ENCODE measurements around the gene AK9.
A peak's percentile ranks its signal among the peaks of the same experiment; 100 is the strongest.

Gene AK9

DNA sequence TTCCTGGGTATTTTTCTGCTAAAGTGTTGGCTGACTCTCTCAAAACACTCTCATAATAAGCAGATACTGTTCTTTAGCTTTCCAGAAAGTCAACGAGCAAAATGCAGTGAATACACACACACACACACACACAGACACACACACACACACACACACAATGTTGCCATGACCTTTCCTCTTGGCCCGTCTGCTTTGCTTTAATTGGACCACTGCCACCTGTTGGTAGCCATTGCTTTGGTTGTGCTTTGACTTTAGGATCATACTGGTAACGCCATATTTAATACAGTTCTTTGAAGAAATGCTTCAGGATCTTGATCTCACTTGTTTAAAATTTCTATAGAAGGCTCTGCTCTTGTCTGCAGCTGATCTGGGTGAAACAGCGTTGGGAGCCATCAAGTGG, 4.5 kb upstream of the AK9 start:
- DNase-seq: no peak

DNA sequence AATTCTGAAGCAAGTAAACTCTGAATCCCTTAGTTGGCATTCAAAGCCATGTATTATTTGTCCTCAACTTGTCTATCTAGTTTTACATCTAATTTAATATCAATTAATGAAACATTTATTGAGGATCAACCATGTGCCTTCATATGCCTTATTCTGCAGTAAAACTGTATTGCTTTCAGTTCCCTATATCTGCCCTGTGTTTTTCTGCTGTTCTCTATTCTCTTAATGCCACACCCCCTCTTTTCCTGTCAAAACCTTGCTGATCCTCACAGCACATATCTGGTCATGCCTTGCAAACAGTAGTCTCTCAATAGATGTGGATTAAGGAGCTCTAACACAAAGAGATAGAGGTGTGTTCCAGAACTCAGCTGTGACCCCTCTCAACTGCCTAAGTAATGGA, 2.1 kb upstream of the AK9 start:
- DNase-seq: no peak

DNA sequence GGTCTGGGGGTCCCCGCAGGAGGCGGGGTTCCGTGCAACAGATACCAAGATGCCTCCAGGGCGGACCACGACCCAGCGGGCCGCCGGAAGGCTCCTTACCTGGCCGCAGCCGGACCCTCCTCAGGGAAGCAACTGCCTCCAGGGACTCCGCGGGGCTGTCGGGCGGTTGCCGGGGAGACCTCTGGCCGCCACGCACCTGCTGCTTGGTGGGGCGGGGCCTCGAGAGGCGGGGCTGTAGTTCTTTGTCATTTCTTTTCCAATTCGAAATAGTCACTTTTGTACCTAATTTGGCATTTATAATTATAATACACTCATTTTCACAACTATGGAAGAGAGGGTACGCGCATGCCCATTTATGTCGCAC, 647 bp downstream of the AK9 start:
- peak; percentile 73 for DNase-seq

DNA sequence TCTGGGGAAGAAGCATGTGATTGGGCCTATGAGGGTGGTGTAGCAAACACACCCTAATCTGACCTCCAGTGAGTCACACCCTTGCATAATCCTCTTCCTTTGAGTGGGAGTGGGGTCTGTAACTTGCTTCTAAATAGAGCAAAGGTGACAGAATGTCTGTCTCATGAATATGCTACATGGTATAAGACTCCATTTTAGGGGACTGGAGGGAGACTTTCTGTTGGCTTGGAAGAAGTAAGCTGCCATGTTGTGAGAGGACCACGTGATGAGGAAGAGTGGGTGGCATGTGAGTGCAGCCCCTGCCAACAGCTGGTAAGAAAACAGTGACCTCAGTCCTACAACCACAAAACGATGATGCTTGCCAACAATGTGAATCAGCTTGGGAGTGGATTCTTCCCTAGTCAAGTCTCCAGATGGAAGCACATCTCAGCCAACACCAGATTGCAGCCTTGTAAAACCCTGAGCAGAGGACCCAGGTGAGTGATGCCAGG, 3.7 kb downstream of the AK9 start:
- no peak for DNase-seq

DNA sequence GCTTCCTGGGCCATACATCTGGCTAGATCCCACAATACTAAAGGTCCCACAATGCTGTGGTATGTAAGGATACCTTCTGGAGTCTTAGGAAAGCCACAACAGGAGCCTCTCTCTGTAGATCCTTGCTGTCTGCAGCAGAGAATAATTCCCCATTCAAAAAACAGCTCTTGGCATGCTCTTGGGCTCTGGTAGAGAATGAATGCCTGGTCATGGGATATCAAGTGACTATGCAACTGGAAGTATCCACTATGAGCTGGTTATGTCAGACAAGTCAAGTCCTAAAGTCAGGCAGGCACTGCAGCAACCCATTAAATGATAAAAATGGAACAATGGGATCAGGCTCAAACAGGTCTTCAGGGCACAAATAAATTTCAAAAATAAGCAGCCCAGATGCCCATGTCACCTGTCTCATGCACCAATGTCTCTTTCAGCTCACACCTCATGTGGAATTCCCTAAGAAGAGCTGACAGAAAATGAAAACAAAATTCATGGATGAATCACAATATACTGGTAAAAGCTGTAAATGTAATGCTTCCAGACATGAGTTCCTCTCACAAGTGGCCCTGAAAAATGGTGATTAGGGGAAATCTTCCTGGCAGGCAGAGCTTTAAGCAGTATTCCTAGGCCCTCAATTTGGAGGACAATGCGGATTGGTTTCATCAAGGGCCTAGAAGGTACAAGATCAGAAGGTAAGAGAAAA, 4.3 kb downstream of the AK9 start:
- no peak for DNase-seq

DNA sequence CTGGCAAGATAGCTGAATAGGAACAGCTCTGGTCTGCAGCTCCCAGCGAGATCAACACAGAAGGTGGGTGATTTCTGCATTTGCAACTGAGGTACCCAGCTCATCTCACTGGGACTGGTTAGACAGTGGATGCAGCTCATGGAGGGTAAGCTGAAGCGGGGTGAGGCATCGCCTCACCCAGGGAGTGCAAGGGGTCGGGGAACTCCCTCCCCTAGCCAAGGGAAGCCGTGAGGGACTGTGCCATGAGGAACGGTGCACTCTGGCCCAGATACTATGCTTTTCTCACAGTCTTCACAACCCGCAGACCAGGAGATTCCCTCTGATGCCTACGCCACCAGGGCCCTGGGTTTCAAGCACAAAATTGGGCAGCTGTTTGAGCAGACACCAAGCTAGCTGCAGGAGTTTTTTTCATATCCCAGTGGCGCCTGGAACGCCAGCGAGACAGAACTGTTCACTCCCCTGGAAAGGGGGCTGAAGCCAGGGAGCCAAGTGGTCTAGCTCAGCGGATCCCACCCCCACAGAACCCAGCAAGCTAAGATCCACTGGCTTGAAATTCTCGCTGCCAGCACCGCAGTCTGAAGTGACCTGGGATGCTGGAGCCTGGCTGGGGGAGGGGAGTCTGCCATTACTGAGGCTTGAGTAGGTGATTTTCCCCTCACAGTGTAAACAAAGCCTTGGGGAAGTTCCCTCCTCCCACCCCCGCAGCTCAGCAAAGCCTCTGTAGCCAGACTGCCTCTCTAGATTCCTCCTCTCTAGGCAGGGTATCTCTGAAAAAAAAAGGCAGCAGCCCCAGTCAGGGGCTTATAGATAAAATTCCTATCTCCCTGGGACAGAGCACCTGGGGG, 12.1 kb downstream of the AK9 start:
- peak; percentile 32 for DNase-seq

DNA sequence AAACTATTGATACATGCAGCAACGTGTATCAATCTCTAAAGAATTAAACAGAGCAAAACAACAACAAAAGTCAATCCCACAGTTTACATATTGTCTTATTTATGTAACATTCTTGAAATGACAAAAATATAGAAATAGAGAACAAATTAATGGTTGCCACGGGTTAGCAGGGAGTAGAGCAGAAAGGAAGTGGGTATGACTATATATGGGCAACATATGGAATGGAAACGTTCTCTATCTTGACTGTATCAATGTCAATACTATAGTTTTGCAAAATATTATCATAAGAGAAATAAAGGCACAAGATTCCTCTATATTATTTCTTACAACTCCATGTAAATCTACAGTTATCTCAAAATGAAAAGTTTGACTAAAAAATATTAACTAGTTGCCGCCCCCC, 12.8 kb downstream of the AK9 start:
- DNase-seq: no peak

DNA sequence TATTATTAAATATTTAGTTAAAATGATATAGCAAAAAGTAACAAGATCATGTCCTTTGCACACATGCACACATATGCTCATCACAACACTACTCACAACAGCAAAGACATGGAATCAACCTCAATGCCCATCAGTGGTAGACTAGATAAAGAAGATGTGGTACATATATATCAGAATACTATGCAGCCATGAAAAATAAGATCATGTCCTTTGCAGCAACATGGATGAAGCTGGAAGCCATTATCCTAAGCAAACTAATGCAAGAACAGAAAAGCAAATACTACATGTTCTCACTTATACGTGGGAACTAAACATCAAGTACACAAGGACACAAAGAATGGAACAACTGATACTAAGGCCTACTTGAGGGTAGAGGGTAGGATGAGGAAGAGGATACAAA, 14.3 kb downstream of the AK9 start:
- no peak for DNase-seq

DNA sequence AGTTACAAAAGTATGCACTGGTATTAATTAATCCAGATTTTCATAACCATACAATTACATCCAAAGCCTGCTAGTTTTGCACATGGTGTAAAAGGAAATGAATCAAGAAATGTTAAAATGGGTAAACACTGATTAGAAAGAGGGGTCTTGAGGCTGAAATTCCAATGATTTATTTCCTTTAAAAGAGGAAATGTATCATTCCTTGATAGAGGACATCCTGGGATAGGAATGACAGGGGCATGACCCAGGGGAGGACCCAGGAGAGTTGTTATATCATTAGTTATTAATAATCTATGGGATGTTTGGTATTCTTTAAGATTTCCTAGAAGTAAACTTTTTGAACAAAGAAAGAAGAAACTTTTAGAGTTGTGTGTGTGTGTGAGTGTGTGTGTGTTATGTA, 18.2 kb downstream of the AK9 start:
- DNase-seq: no peak

DNA sequence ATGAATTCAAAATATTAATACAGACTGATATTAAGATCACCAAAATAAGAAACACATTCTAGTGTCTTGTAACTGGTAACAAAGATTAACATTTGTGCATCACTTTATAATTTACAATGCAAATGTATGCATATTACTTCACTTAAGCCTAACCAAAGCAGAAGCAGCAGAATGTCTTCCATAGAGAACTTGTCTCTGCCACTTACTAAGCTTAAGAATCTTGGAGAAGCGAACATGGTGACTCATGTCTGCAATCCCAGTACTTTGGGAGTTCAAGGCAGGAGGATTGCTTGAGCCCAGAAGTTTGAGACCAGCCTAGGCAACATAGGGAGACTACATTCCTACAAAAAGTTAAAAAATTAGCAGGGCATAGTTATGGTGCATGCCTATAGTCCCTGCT, 18.8 kb downstream of the AK9 start:
- no peak for DNase-seq

DNA sequence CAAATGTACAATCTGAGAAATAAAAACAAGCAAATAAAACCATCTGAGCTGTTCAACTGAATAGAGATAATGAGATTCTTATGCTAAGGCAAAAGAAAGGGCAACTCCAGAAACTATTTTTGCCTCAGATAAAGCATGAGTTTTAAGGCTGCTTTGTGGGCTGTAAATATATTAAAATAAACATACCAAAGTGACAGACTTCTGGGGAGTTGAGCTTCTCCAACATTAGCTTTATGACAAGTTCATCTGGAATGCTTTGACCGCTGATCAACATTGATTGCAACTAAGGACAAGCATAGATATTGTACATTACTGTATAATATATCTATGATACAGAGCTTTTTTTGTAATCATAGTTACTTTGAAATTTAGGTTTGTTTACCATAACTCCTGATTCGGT, 19.3 kb downstream of the AK9 start:
- no peak for DNase-seq

DNA sequence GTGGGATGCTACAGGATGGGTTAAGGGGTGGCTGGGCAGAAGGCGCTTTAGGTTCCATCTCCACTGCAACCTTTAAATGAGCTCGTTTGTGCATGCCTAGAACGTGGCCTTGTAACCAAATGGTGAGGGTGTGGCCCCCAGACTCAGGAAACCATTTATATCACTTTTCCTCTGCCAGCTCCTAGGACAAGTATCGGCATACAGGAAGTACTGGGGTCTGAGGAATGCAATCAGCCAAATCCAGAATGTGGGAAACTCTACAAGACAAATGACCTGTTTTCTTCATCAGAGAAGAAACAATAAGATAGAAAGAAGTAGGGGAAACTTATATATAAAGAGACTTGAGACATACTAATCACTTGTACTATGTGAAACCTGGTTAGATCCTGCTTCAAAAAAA, 21.2 kb downstream of the AK9 start:
- DNase-seq: no peak

DNA sequence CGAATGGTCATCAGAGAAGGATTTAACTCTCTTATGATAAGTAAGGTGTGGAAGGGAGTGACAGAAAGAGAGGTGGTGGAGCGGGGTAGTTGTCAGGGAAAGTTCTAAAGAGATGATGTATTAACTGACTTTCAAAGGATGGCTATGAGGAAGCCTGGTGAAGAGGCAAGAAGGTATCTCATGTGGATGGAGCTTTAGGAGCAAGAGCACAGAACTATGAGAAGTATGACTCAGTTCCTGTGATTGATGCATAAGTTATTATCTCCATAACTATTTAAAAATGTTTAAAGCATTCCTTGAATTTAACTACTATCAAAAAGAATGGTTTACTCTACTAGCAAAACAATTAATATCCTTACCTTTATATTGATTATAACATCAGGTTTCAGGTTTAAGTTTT, 28.8 kb downstream of the AK9 start:
- DNase-seq: no peak

DNA sequence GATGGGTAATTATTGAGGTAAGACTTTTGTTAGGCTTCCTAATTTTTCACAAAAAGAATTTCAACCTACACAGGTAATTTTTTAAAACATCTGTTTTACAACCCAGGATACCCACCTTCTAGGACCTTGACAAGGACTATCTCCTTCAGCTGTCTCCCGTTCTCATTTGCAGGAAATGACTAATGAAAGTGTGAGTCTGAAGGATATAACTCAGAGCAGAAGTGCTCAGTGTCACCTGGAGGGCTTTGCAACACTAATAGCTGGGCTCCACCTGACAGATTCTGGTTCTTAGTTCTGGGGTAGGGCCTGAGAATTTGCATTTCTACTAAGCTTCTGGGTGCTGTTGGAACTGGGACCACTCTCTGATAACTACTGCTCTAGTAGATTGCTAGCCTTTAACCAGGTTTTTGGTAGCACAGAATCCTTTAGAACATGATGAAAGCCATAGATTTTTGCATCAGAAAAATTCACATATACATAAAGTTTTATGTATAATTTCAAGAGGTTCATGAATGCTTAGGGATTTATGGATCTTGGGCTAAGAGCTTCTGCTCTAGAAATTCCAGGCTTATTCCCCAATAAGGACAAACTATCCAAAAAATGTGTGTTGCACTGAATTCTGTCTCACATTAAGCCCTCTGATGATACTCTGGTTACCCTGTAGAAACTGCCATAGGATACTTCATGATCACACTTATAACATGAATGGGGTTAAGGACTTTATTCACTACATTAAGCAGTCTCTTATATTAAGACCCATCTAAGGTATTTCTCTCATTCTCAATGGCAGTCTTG, 30.3 kb downstream of the AK9 start:
- DNase-seq: no peak

DNA sequence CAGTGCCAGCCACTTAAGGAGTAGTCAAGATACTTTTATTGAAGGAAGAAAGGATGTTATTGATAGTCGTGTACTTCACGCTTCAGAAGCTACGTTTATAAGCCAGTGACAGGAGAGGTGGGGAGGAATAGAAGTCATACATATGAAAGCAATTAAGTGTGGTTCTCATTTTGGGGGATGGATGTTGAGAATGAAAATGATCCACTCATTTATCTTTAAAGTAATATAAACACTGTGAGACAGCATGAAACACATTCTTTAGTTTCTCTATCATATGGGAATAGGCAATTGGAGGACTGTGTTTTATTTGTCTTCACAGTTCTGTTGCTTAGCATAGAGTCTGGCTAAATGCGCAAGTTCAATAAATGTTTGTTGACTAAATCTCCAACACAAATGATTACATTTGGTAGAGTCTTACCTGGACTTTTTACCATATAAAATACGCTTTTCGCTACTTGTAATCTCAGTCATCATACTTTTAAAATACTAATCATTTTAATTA, 35.2 kb downstream of the AK9 start:
- DNase-seq: no peak

DNA sequence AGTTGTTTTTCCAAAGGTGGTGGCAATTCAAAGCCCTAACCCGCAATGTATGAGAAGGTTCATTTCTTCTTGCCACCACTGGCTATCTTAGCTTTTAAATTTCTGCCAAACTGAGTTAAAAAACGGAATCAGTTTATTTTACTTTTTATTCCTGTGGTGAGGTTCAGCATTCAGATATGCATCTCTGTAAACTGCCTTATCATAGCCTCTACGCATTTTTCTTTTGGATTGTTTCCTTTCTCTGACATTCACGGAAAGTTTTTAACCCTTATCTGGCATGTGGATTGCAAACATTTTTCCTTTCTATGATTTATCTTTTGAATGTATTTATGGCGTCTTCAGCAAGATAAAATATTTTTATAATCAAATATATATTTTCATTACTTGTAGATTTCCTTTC, 37.7 kb downstream of the AK9 start:
- no peak for DNase-seq

DNA sequence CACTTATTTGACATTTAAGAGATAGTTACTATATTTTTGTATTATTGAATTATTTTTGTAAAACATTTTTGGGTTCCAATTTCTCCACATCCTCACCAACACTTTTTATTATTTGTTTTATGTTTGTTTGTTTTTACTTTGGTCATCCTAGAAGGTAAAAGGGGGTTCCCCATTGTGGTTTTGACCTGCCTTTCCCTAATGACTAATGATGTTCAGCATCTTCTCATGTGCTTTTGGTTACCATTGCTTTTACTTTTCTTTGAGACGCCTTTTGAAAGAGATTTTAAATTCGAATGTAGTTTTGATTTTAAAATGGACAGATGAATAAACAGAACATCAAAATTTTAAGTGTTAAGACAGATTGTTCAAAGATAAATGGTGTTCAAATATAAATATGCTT, 46.9 kb downstream of the AK9 start:
- DNase-seq: no peak

DNA sequence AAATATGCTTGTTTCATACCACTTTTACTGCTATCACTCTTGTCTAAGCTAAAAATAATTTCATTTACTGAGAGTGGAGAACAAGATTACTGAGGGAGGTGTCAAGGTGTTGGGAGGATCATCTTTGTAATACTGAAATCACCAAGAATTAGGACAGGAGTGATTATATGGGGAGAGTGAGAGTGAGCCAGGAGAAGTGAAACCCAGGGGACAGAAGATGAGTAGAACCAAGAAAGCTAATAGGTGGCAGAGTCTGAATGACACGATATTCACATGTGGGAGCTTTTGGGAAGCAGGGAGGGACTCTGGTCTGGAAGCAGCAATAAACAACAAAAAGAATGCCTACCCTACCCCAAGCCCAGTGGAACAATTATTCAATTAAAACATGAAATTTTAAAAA, 58.6 kb downstream of the AK9 start:
- DNase-seq: no peak

DNA sequence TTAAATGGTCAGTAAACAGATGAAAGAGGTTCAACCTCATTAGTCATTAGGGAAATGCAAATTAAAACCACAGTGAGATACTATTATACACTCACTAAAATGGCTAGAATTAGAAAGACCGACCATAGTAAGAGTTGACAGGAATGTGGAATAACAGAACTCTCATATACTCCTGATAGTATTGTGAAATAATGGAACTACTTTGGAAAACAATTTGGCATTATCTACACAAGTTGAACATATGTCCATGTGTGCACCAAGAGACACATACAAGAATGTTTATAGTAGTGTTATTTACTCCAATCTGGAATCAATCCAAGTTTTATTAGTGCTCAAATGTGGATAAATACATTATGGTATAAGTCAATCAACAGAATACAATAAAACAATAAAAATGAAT, 59.6 kb downstream of the AK9 start:
- DNase-seq: no peak

DNA sequence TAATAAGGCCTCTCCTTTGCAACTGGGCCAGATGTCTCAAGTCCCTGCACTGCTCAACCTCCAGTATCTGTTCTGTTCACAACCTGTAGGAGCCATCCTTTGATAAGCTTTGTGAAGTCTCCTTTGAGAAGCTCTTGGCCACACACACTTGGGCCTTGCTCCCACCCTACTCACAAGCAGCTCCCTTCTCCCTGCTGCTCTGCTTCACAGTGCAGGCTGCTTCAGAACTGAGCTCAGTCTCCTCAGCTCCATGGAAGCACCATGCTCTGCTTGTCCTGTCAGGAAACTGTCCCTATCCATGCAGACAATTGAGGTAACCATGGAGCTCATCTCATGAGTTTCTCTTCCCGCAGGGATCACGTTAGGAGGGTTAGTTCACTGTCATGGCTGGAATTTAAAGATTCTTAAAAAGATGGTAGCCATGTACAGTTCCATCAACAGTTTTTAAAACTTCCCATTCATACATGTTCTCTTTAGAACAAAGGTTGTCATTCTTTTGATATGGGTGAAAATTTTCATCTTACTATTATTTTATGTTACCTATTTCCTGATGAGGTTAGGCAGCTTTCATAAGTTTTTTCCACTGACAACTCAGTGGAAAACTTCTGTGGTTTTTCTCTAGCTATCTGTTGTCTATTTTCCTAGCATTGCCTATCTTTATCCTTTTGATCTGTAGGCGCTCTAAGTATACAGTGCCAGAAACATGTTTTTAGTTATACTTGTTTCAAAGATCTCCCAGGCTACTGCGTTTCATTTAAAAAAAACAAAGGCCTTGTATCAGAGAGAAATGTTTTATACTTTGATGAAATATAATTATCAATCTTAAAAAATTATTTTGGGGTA, 62.6 kb downstream of the AK9 start:
- DNase-seq: no peak

DNA sequence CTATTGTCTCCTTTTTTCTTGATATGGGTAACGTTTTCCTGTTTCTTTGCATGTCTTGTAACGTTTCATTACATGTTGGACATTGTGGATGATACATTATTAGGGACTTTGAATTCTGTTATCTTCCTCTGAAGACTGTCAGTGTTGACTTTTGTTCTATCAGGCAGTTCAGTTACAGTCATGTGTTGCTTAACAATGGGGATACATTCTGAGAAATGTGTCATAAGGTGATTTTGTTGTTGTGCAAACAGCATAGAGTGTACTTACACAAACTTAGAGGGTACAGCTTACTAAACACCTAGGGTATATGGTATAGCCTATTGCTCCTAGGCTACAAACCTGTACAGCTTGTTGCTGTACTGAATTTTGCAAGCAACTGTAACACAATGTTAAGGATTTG, 64.7 kb downstream of the AK9 start:
- DNase-seq: no peak

DNA sequence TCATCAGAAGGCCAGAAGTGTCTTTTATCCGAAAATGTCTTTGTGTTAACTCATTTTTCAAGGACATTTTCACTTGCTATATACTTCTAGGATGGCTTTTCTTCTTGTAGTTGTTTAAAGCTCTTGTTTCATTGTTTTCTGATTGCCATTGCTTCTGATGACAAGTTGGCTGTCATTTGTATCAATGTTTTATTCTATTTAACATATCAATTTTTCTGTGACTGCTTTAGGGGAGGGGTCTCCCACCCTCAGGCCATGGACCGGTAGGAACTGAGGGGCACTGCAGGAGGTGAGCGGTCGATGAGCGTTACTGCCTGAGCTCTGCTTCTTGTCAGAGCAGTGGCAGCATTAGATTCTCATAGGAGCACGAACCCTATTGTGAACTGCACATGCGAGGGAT, 65.8 kb downstream of the AK9 start:
- no peak for DNase-seq

DNA sequence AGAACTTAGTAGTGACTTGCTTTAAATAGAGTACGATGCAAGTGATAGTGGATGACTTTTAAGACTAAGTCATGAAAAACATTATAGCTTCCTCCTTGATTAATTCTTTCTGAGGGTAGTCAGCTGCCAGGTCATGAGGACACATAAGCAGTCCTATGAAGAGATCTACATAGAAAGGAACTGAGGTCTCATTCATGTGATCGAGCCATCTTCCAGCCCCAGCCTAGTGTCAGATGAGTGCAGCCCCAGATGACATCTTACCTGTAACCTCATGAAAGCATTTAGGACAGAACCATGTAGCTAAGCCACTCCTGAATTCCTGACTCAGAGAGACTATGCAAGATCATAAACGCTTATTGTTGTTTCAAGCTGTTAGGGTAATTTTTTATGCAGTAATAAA, 67.7 kb downstream of the AK9 start:
- no peak for DNase-seq

Data from activated CD4-positive, CD25-positive, alpha-beta regulatory T cell treated with anti-CD3 and anti-CD28 coated beads, Interleukin-2, amount 50 U/mL, for 72 hours (primary cell).